ENCODE measurements around the gene PTTG1IP.
"Not testable (repeated sequence)": the region's sequence is repeated elsewhere in the genome, so short reads cannot be mapped to it uniquely, and the experiment has no call there.

The PTTG1IP gene

DNA sequence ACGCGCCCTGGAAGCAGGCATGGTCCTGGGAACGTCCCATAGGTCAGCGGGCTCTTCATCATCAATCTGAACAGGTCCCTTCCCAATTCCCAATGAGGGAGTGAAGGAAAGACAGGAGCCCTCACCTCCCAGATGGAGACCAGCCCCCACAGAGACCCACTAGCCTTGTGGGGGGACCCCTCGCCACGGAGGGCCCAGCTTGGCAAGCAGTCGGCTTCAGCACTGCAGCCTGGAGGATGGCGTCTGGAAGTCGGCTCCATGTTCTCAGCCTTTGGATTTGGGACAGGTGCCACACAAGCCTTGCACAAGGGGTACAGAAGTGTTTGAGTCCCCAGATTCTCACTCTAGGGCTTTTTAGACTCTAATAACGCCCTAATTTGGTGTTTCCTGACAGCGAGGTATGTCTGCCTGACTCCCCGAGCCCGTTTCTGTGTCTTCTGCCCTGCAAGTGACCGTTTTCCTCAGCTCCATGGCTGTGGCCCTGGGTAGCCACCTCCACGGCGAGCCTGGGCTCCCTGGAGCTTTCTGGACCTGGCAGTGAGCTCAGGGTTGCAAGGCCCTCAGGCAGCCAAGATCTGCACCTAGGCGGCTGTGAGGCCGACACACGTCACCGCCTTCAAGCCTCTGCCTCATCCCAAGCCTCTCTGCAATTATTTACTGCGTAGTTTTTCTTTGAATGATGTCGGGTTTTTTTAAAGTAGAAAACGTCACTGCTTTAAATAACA is 30.6 kb downstream of the PTTG1IP start:
- DNase-seq, result no peak

DNA sequence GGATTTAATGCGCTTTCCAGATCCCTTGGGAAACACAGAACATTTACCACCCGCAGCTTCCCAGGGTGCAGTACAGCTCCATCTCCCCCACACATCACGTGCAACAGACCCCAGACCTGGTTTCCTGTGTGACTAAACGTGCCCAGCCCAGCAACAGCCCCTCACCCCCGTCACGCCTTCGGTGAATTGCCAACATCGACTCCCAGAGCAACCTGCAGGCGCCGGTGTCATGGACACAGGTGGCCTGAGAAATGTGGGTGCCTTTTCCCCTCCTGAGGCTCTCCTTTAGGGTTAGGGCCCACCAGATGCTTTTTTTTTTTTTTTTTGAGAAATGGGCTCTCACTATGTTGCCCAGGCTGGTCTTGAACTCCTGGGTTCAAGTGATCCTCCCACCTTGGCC is 31.4 kb downstream of the PTTG1IP start:
- DNase-seq, result no peak

DNA sequence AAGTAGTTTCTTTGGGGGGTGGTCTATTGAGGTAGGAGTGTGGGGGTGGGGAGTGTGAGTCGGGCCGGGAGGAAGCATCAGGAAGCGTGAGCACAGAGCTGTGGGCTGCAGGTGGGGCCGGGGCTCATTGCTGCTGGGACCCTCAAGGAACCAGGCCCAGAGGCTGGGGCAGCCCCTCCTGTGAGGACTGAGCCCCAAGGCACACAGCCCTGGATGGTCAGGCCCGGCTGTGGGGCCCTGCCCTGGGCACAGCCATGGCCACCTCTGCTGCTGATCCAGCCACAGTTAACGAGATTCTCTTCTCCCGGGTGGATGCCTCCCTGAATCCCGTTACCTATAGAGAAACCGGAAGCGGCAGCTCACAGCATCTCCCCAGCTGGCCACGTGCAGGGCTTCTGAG is 32.7 kb downstream of the PTTG1IP start:
- DNase-seq, result no peak

DNA sequence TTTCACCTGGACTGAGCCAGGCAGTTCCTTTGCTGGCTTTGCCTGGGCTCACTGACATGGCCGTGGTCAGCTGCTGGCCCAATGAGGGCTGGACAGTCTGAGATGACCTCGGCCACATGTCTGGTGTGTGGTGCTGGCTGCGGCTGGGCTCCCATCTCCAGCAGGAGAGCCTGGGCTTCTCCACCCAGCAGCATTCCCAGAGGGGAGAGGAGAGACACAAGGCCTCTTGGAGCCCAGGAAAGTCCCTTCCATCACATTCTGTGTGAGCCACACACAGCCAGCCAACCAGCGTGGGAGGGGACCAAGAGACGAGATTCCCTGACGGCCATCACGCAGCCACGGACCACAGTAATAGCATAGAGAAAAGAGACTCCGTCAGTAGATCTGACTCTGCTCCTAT is 34.5 kb downstream of the PTTG1IP start:
- DNase-seq, result no peak

DNA sequence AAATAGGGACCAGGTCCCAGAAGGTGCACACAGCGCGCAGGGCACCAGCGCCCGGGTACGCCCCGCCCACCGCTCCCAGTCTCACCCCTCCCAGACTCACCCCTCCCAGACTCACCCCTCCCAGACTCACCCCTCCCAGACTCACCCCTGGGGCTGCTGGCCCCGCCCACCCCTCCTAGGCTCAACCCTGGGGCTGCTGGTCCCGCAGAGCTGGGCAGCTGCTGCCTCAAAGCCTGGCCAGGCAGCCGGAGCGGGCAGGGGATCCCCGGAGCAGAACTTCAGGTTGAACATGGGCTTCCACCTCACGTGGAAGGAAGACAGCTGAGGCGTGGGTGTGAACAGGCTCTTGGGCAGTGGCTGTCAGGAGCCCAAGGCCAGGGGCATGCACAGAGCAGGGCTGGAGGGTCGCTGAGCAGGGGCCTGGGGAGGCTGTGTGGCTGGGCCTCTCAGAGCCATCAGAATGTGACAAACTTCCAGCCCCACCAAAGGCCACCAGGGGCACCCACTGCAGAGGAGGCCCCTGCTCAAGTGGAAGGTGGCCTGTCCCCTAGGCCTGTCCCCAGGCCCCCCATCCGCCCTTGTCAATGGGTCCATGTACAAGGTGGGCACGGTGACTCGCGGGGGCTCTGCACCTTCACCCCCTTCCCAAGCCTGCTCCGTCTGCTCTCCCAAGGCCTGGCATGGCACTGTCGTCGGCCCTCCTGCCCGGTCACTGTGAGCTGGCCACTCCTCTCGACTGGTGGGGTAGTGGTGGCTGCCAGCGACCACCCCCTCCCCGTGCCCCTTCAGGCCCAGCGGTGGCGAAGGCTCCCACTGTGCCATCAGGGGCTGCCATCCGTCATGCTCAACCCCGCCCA is 35.2 kb downstream of the PTTG1IP start:
- DNase-seq, result no peak

DNA sequence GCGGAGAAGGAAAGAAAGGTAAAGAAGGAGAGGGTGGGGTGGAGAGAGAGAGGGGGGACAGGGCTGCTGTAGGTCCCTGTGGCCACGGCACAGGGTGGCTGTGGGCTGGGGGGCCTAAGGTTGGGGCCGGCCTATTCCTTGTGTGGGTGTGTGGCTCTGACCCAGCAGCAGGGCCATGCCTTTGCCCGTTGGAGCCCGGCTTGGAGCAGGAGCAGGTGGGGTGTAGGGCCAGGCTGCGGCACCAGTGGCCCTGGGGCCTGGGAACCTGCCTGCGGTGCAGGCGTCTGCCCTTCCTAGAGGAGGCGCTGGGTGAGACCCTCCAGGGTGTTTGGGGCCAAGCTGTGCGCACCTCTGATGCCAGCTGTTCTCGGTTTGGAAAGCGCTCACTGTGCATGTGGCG is 36.0 kb downstream of the PTTG1IP start:
- no peak for DNase-seq

DNA sequence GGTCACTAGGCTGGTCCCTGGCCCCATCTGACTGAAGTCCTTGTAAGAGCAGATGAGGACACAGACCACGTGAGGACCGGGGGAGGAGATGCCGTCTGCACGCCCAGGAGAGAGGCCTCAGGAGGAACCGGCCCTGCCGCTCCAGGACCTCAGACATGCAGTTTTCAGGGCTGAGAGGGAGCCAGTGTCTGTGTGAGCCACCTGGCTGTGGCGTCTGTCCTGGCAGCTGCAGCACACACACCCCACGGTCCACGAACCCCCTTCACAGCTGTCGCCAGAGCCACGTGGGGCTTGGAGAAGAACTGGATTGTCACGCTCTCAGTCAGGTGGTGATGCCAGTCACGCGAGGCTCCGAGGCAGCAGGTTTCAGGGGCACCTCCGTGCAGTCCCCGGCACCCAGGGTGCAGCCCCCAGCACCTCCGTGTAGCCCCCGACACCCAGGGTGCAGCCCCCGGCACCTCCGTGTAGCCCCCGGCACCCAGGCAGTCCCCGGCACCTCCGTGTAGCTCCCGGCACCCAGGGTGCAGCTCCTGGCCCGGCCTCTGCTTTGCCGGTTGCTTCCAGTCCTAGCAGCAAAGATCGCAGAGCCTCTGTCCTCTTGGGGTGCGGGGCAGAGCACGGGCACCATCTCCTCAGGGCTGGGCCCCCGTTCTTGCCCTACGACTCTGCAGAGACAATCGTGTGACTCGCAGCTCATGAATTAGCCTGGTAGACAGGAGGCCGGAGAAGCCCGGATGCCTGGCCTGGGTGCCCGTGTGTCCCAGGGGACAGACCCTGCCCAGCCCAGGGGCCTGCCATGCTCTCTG is 36.6 kb downstream of the PTTG1IP start:
- no peak for DNase-seq

DNA sequence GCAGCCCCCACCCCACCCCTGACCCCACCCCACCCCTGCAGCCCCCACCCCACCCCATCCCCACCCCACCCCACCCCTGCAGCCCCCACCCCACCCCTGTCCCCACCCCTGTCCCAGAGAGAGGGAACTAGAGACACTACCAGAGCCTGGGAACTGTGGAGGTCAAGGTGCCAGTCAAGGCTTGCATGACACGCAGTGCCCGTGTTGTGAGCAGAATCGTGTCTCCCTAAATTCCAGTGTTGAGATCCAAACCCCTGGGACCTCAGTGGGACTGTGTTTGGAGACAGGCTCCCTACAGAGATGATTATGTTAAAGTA is 37.2 kb downstream of the PTTG1IP start:
- no peak for DNase-seq

DNA sequence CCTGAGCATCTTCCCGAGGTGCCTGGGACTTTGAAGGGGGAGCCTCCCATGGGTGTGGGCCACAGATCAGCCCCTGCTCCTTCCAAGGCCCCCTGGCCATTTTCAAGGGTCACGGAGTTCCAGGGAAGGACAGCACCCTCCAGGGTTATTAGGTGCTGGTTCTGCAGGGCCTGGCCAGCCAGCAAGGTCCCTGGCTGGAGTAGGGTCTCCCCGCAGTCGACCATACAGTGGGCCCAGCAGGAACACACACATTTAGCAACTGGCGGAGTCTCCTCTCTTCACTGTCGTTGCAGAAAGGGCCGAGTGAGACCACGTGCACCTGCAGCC is 37.9 kb downstream of the PTTG1IP start:
- DNase-seq, result no peak

DNA sequence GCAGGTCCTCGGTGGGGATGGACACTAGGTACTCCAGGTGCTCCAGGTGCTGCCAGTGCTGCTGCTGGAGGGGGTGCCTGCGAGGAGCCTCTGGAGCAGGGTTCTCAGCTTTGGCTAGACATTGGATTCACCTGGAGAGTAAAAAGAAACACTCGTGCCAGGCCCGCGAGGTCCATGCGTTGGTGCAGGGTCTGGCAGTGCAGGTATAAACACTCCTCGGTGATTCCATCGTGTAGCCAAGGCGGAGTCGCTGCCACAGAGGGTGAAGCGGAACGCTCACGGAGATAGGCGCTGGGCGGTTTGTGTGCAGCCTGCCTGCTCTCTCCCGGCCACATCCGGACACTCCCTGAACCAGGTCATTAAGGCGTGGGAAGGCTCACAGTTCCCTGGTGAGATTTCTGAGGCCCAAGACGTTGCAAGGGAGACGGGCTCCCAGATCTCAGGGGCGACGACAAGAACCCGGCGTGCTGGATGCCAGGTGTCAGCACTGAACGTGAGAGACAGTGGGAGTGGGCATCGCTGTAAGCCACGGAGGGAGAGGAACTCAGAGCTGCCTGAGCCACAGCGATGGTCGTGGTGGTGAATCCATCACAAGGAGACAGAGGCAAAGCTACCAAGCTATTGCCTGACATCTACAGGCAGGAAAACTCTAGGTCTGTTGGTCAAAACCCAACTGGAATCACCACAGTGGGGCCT is 38.4 kb downstream of the PTTG1IP start:
- no peak for DNase-seq

DNA sequence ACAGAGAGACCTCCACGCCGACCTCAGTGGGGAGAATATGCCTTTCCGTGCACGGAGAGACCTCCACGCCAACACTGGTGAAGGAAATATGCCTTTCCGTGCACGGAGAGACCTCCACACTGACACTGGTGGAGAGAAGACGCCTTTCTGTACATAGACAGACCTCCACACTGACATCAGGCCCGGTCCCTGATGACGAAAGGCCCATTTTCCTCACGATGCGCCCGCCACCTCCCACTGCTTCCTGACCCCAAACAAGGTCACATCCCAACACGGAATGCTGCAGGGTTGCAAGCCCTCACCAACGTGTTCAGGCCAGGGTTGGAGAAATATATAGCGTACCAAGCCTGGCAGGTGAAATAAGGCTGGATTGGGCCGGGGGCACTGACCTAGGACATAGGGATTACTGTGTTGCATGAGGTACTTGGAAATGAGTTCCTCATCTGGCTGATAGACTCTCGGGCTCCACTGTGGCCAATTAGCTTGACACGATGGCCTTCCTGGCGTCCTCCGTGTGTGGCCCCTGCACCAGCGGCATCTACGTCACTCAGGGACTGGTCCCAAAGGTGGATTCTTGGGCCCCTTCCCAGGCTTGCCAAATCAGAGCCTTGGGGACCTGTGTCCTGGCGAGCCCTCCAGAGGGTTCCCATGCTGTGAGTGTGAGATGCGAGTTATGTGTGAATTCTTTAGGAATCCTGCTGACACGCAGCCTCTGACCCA is 39.1 kb downstream of the PTTG1IP start:
- DNase-seq, result no peak

DNA sequence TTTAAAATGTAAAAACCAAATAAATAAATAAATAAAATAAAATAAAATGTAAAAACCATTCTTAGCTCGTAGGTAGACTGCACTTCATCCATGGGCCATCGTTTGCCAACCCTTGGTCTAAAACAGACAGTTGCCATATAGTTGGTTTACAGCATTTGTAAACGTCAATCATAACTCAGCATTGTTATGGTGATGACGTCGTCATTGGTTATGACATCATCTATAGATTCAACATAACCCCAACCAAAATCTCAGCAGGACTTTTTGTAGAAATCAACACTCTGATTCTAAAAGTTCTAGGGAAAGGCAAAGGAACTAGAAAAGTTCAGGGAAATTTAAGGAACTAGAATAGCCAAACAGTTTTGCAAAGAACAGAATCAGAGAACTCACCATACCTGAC is 39.8 kb downstream of the PTTG1IP start:
- DNase-seq, result no peak

DNA sequence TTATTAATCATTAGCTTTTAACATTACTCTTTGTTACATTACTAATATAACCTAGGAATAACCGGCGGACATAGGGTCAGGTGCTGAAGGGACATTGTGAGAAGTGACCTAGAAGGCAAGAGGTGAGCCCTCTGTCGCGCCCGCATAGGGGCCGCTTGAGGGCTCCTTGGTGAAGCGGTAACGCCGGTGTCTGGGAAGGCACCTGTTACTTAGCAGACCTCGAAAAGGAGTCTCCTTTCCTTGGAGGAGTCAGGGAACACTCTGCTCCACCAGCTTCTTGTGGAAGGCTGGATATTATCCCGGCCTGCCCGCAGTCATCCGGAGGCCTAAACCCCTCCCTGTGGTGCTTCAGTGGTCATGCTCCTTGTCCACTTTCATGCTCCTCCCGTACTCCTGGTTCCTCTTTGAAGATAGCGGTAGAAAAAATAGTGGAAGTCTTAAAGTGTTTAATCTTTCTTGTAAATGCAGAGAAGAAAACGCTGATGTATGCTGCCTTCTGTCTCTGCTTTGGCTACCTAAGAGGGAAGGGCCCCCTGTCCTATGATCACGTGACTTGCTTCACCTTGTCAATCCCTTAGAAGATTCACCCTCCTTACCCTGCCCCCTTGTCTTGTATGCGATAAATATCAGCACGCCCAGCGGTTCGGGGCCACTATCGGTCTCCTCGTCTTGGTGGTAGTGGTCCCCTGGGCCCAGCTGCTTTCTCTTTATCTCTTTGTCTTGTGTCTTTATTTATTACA is 40.8 kb downstream of the PTTG1IP start:
- DNase-seq, result not testable (repeated sequence)

DNA sequence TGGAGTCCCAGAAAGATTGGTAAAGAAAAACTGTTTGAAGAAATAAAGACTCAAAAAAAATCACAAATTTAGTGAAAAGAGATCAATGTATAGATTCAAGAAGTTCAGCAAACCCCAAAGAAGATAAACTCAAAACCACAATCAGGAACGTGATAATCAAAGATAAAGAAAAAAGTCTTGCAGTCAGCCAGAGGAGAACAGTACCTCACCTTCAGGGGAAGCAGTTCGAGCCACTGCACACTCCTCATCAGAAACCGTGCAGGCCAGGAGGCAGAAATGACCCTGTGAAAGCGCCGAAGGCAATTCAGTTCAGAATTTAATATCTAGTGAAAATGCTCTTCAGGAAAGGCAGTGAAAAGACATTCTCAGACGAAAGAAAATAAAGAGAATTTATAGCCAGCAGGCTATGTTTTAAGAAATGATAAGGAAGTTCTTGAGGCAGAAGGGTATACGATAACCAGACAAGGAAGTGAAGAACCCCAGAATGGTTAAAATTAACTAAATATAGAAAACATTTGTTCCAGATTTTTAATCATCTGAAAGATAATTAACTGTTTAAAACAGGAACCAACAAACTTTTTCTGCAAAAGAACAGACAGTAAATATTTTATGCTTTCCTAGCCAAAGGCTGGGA is 42.1 kb downstream of the PTTG1IP start:
- no peak for DNase-seq

DNA sequence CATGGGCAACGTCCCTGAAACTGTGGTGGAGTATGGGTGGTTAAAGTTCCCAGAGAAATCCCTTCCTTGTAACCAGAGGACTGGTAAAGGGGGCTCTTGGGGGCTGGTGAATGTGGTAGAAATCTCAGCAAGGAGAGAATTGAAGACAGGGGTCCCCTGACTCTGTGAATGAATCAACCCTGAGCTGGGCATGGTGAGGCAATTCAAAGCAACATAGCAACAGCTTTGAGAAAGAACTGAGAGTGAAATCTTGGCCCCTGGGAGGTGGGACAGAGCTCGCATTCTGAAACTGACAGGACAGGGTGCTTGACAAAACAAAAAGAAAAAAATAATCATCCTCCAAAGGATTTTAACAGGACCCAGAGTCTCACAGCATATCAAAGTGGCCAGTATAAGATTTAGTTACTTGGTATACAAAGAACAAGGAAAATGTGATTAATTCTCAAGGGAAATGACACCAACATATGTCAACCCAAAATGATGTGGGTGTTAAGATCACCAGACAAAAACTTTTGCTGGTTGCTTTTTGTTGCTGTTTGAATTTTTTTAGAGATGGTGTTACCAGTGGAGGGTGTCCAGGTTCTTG is 43.9 kb downstream of the PTTG1IP start:
- no peak for DNase-seq

DNA sequence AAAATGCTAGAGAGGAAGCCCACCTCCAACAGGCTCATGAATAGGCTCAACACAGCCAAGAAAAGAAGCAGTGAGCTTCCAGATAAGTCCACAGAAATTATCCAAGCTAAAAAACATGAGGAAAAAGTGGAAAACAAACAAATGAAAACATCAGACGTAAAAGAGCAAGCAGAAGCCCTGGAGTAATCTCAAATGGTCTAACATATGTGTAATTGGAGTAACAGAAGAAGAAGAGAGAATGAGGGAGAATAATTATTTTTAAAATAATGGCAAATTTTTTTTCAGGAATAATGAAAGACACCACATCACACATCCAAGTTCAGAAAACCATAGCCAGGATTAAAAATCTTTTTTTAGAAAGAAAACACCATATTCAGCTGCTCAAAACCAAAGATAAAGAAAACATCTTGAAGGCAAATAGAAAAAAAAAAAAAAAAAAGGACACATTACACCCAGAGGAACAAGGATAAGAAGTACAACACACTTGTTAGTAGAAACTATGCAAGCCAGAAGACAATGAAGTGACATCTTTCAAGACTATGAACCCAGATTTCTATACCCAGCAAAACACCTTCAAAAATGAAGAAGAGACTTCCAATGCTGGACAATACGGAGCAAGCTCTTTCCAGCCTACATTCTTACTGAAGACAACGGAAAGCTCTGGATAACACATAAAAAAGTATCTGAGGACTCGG is 45.0 kb downstream of the PTTG1IP start:
- no peak for DNase-seq

DNA sequence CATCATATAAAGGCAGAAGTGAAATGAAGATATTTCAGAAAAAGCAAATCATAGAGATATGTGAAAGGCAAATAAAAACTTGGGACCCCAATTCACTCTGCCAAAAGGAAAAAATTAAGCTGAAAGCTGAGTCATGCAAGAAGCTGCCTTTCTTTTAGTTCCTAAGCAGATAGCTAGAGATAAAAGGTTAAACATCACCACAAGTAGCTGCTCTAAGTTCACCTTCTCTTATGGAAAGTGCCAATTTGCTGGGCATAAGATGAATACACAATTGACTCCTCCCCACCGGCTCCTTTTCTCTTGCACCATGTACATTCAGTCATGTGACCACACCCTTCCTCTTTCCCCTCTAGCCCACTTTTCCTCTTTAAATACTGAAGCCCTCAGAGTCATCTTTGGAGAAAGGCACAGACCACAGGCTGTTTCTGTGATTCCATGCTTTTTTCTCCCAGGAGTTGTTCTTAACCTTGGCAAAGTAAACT is 50.3 kb downstream of the PTTG1IP start:
- no peak for DNase-seq

DNA sequence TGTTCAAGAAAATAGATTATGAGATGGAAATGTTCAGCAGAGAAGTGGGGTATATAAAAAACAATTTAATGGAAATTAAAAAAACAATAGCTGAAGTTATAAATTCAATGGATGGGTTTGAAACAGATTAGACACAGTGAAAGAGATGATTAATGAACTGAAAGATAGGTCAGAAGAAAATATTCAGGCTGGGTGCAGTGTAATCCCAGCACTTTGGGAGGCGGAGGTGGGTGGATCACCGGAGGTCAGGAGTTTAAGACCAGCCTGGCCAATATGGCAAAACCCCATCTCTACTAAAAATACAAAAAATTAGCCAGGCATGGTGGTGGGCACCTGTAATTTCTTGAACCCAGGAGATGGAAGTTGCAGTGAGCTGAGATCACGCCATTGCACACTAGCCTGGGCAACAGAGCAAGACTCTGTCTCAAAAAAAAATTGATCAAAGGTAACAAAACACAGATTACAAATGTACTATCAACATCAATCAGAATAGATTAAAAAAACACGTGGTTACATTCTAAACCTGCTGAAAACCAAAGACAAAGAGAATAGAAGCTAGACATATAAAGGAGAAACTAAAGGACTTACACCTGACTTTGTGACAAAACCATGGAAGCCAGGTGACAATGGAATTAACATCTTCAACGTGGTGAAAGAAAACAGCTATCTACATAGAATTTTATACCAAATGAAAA is 50.9 kb downstream of the PTTG1IP start:
- DNase-seq, result no peak

DNA sequence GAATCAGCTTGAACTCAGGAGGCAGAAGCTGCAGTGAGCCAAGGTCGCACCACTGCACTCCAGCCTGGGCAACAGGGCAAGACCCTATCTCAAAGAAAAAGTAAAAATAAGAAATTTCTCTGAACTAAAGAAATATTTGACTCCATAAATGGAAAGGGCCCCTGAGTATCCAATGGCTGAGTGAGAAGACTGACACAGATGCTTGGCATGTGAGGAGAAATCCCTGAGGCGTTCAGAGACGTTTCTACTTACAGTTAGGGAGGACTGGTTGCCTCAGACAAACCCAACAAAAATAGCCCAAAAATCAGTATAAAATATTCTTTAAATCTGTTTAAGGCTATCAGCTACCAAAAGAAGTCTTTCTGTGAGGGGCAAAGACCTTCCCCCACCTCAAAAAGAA is 52.6 kb downstream of the PTTG1IP start:
- DNase-seq, result no peak

All from stimulated activated CD4-positive, alpha-beta T cell treated with anti-CD3 and anti-CD28 coated beads, Interleukin-4, amount 100 ng/mL, for 4 hours (primary cell).